Subcutaneous adipose tissue (tissue), 4 donors: Measurements from ENCODE around the gene UFSP1. TPM values are rescaled to one million over a fixed set of nuclear protein-coding genes. Genes with fewer than 3 reads are reported as not detected.

Experiments used
- total RNA-seq, 4 donors: library from RNA; depleted of rRNA; stranded (reverse); fragments of >200 nt; gene quantifications; one replicate each; pipeline ENCODE4 v1.1.0, GENCODE V29; 2016
- TF ChIP-seq, protein P1 (sequence below): fragments of 450-650 bp; IDR thresholded peaks from one replicate; pipeline ENCODE4 v1.5.1; 2016; ENCODE audit warnings: low read depth, mild to moderate bottlenecking, control low read depth, antibody characterized with exemption, moderate library complexity

UFSP1 gene
- total RNA-seq, 4 donors from 2014 or later = 1.0 to 6.0 (median 4.6) TPM; not detected in 1

DNA sequence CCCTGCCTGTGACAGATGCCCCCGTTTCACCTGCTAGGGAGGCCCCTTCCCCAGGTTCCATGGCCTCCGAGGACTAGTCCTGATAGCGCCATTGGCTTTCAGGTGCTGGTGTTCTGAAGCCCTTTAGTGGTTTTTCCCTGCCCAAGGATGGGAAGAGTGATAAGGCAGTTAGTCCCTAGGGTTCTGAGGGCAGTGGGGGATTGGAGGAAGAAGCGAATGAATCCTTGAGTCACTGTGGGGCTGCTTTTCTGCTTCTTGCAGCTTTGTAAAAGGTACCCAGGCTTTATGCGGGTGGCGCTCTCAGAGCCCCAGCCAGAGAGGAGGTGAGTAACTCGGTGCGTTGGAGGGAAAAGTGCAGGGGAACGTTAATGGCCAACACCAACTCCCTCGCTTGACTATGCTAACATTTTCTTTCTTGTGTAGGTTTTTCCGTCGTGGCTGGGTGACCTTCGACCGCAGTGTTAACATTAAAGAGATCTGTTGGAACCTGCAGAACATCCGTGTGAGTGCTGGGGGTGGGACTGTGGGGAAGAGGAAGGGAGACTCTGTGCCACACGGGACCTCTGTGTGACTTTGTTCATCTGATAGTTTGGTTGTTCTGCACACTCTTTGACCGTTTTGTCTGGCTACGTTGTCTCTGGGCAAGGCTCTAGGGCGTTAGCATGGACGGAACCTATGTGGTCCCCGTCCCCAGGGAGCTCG, 3.9 kb downstream of the UFSP1 start:
- TF ChIP-seq, protein P1, sequence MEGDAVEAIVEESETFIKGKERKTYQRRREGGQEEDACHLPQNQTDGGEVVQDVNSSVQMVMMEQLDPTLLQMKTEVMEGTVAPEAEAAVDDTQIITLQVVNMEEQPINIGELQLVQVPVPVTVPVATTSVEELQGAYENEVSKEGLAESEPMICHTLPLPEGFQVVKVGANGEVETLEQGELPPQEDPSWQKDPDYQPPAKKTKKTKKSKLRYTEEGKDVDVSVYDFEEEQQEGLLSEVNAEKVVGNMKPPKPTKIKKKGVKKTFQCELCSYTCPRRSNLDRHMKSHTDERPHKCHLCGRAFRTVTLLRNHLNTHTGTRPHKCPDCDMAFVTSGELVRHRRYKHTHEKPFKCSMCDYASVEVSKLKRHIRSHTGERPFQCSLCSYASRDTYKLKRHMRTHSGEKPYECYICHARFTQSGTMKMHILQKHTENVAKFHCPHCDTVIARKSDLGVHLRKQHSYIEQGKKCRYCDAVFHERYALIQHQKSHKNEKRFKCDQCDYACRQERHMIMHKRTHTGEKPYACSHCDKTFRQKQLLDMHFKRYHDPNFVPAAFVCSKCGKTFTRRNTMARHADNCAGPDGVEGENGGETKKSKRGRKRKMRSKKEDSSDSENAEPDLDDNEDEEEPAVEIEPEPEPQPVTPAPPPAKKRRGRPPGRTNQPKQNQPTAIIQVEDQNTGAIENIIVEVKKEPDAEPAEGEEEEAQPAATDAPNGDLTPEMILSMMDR = no peak

GRCh38 chr7:100884736-100885439, 4.6 kb downstream of the UFSP1 start:
- TF ChIP-seq, protein P1 = no peak

- TF ChIP-seq, protein P1 = no peak
Observed at GRCh38 chr7:100882785-100883526, 6.6 kb downstream of the UFSP1 start.

GRCh38 chr7:100882201-100882600, 7.3 kb downstream of the UFSP1 start:
- TF ChIP-seq, protein P1 = no peak

DNA sequence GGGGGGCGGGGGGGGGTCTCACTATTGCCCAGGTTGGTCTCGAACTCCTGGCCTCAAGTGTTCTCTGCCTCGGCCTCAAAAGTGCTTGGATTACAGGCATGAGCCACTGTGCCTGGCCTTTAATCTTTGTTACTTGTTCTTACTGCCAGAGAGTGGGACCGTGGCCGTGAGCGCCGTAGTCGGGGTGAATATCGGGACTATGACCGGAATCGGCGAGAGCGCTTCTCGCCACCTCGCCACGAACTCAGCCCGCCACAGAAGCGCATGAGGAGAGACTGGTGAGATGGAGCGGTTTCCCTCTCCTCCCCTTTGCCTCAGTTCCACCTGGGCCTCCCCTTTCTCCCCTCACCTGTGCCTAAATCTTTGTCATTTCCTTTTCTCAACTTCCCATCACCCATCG, 8.4 kb downstream of the UFSP1 start:
- TF ChIP-seq, protein P1 = no peak

GRCh38 chr7:100880645-100881044, 8.9 kb downstream of the UFSP1 start:
- TF ChIP-seq, protein P1 = no peak
